ENCODE data around the gene CSF2.

The CSF2 gene

GRCh38 chr5:132054697-132055440, 18.7 kb upstream of the CSF2 start:
- no peak for DNase-seq (ENCODE audit: low read depth, low spot score)

- no peak for DNase-seq (ENCODE audit: low read depth, low spot score)
These were observed 18.2 kb upstream of the CSF2 start for GRCh38 chr5:132055441-132055807.

GRCh38 chr5:132055808-132056609, 17.6 kb upstream of the CSF2 start:
- DNase-seq (ENCODE audit: low read depth, low spot score), result no peak

GRCh38 chr5:132056610-132057497, 16.7 kb upstream of the CSF2 start:
- DNase-seq (ENCODE audit: low read depth, low spot score), result no peak

GRCh38 chr5:132057498-132058255, 15.9 kb upstream of the CSF2 start:
- DNase-seq (ENCODE audit: low read depth, low spot score), result no peak

- no peak for DNase-seq (ENCODE audit: low read depth, low spot score)
These were observed 14.9 kb upstream of the CSF2 start for GRCh38 chr5:132058646-132059042.

GRCh38 chr5:132059043-132059695, 14.4 kb upstream of the CSF2 start:
- no peak for DNase-seq (ENCODE audit: low read depth, low spot score)

GRCh38 chr5:132059696-132060500, 13.7 kb upstream of the CSF2 start:
- DNase-seq (ENCODE audit: low read depth, low spot score), result no peak

- no peak for DNase-seq (ENCODE audit: low read depth, low spot score)
These were observed 13.0 kb upstream of the CSF2 start, which contains the start of gene IL3 for GRCh38 chr5:132060501-132061161. Gene IL3, plus strand, starts transcription at chr5:132060655. Its CDS starts 52 bp downstream, at chr5:132060707.

GRCh38 chr5:132063090-132063911, 10.3 kb upstream of the CSF2 start:
- no peak for DNase-seq (ENCODE audit: low read depth, low spot score)

- no peak for DNase-seq (ENCODE audit: low read depth, low spot score)
These were observed 9.4 kb upstream of the CSF2 start for GRCh38 chr5:132064140-132064539.

- DNase-seq (ENCODE audit: low read depth, low spot score), result peak; percentile 17
These were observed 8.8 kb upstream of the CSF2 start for GRCh38 chr5:132064738-132065331.

GRCh38 chr5:132065351-132065937, 8.1 kb upstream of the CSF2 start:
- DNase-seq (ENCODE audit: low read depth, low spot score), result peak; percentile 28

GRCh38 chr5:132065951-132066701, 7.5 kb upstream of the CSF2 start:
- DNase-seq (ENCODE audit: low read depth, low spot score), result no peak

GRCh38 chr5:132066871-132067270, 6.7 kb upstream of the CSF2 start:
- no peak for DNase-seq (ENCODE audit: low read depth, low spot score)

- DNase-seq (ENCODE audit: low read depth, low spot score), result no peak
These were observed 6.1 kb upstream of the CSF2 start for GRCh38 chr5:132067451-132067850.

Measured in smooth muscle cell of the brain vasculature (primary cell).